HG03139 (cell line): ENCODE measurements around the gene FRMD5.

Experiments
- ATAC-seq: cut with Tn5 transposase; IDR thresholded peaks from one replicate; pipeline ENCODE4 v1.9.1; 2021; ENCODE audit not compliant: unreplicated experiment

The FRMD5 gene

GRCh38 chr15:43931790-43932435, 263.2 kb downstream of the FRMD5 start:
- ATAC-seq: no peak

- no peak for ATAC-seq
Observed at GRCh38 chr15:43931119-43931518, 264.0 kb downstream of the FRMD5 start.

GRCh38 chr15:43930556-43930955, 264.5 kb downstream of the FRMD5 start:
- ATAC-seq: no peak

- no peak for ATAC-seq
Observed at GRCh38 chr15:43930079-43930478, 265.0 kb downstream of the FRMD5 start.

GRCh38 chr15:43928152-43928551, 266.9 kb downstream of the FRMD5 start:
- no peak for ATAC-seq

GRCh38 chr15:43927203-43927602, 267.9 kb downstream of the FRMD5 start:
- no peak for ATAC-seq

GRCh38 chr15:43923553-43923952, 271.5 kb downstream of the FRMD5 start:
- no peak for ATAC-seq

GRCh38 chr15:43922021-43922420, 273.1 kb downstream of the FRMD5 start:
- ATAC-seq: no peak

- no peak for ATAC-seq
Observed at GRCh38 chr15:43920815-43921214, 274.3 kb downstream of the FRMD5 start.

GRCh38 chr15:43920254-43920600, 274.8 kb downstream of the FRMD5 start:
- ATAC-seq: no peak

- no peak for ATAC-seq
Observed at GRCh38 chr15:43919540-43920253, 275.4 kb downstream of the FRMD5 start.

GRCh38 chr15:43918717-43919116, 276.4 kb downstream of the FRMD5 start:
- no peak for ATAC-seq

- no peak for ATAC-seq
Observed at GRCh38 chr15:43916326-43916660, 278.8 kb downstream of the FRMD5 start.

- no peak for ATAC-seq
Observed at GRCh38 chr15:43915631-43916325, 279.3 kb downstream of the FRMD5 start.

- no peak for ATAC-seq
Observed at GRCh38 chr15:43913941-43914340, 281.1 kb downstream of the FRMD5 start.

GRCh38 chr15:43913026-43913780, 281.9 kb downstream of the FRMD5 start:
- ATAC-seq: no peak

GRCh38 chr15:43912208-43912607, 282.9 kb downstream of the FRMD5 start:
- no peak for ATAC-seq

- no peak for ATAC-seq
Observed at GRCh38 chr15:43911235-43911781, 283.8 kb downstream of the FRMD5 start.

GRCh38 chr15:43908516-43909050, 286.5 kb downstream of the FRMD5 start:
- no peak for ATAC-seq

GRCh38 chr15:43905755-43906154, 289.3 kb downstream of the FRMD5 start:
- ATAC-seq: no peak

- ATAC-seq: no peak
Observed at GRCh38 chr15:43903864-43904290, 291.2 kb downstream of the FRMD5 start.
